IMR-90 (cell line): ENCODE measurements around the gene ADAMTS8. TPM values are rescaled to one million over a fixed set of nuclear protein-coding genes. Genes with fewer than 3 reads are reported as not detected.

Source experiments
- ATAC-seq: fragments of 200-7000 bp; cut with Tn5 transposase; 2 replicates; pipeline ENCODE4 v1.9.1; 2020; ENCODE audit warnings: low read depth, mild to moderate bottlenecking, moderate library complexity
- BruUV-seq: library from RNA; stranded (reverse); fragments of 400-500 nt; replicated peaks from 2 replicates; lab custom pipeline; 2021; lab: Mats Ljungman, UMichigan
- CTCF ChIA-PET: fragments of 300-600 bp; formaldehyde crosslinking; extraction: SDS; loops from one replicate; lab custom pipeline; 2021; ENCODE audit warnings: antibody characterized with exemption; lab: Yijun Ruan, JAX
- POLR2A ChIA-PET: fragments of 300-600 bp; sonication (Branson Sonifier 250); formaldehyde crosslinking; loops from one replicate; lab custom pipeline; 2022; ENCODE audit warnings: antibody characterized with exemption; ENCODE audit not compliant: unreplicated experiment; lab: Charles Lee
- DNase-seq: peaks from one replicate; pipeline ENCODE4 v3.0.0; 2013
- H2AFZ ChIP-seq: replicated peaks from 2 replicates; pipeline ENCODE3; 2013; ENCODE audit warnings: low read length, mild to moderate bottlenecking; ENCODE audit not compliant: poor library complexity
- H2AK5ac ChIP-seq: 2 replicates; pipeline ENCODE4 v1.6.1; 2013; ENCODE audit warnings: low read depth, low read length, inconsistent platforms
- H2AK9ac ChIP-seq: replicated peaks from 2 replicates; pipeline ENCODE3; 2013; ENCODE audit warnings: mild to moderate bottlenecking, low read depth, low read length, moderate library complexity; ENCODE audit not compliant: poor library complexity
- H2BK120ac ChIP-seq: 2 replicates; pipeline ENCODE4 v1.6.1; 2013; ENCODE audit warnings: low read depth, low read length, inconsistent platforms
- H2BK15ac ChIP-seq: 3 replicates; pipeline ENCODE4 v1.6.1; 2013; ENCODE audit warnings: low read depth, low read length, inconsistent platforms
- H2BK20ac ChIP-seq: 2 replicates; pipeline ENCODE4 v1.6.1; 2013; ENCODE audit warnings: low read depth, mild to moderate bottlenecking, inconsistent platforms, low read length, moderate library complexity
- H2BK5ac ChIP-seq: 2 replicates; pipeline ENCODE4 v1.6.1; 2013; ENCODE audit warnings: mild to moderate bottlenecking, low read depth, low read length, inconsistent platforms; ENCODE audit not compliant: poor library complexity, severe bottlenecking
- H3K14ac ChIP-seq: replicated peaks from 2 replicates; pipeline ENCODE4 v1.6.1; 2013; ENCODE audit warnings: low read depth, low read length, inconsistent platforms
- H3K18ac ChIP-seq: 2 replicates; pipeline ENCODE4 v1.6.1; 2013; ENCODE audit warnings: low read depth, low read length, control low read depth
- H3K23ac ChIP-seq: 2 replicates; pipeline ENCODE4 v1.6.1; 2013; ENCODE audit warnings: low read depth, low read length, inconsistent platforms
- H3K27ac ChIP-seq: 2 replicates; pipeline ENCODE4 v1.5.1; 2013; ENCODE audit warnings: mild to moderate bottlenecking, control low read depth, low read length; ENCODE audit not compliant: insufficient read depth
- H3K27me3 ChIP-seq: 2 replicates; pipeline ENCODE4 v1.6.1; 2013; ENCODE audit warnings: low read length; ENCODE audit not compliant: control insufficient read depth, insufficient read depth
- H3K36me3 ChIP-seq: 2 replicates; pipeline ENCODE4 v1.6.1; 2013; ENCODE audit warnings: low read length, mixed read lengths; ENCODE audit not compliant: control insufficient read depth, insufficient read depth
- H3K4ac ChIP-seq: 2 replicates; pipeline ENCODE4 v1.6.1; 2013; ENCODE audit warnings: low read depth, low read length, inconsistent platforms
- H3K4me1 ChIP-seq: 2 replicates; pipeline ENCODE4 v1.6.1; 2013; ENCODE audit warnings: low read length, mixed read lengths; ENCODE audit not compliant: control insufficient read depth, insufficient read depth
- H3K4me2 ChIP-seq: 2 replicates; pipeline ENCODE4 v1.6.1; 2013; ENCODE audit warnings: low read depth, mild to moderate bottlenecking, control low read depth, low read length, moderate library complexity
- H3K4me3 ChIP-seq: 2 replicates; pipeline ENCODE4 v1.5.1; 2013; ENCODE audit warnings: low read depth, mild to moderate bottlenecking, control low read depth, low read length, moderate library complexity; ENCODE audit not compliant: insufficient read depth
- H3K56ac ChIP-seq: 2 replicates; pipeline ENCODE4 v1.6.1; 2013; ENCODE audit warnings: low read length, inconsistent platforms; ENCODE audit not compliant: insufficient read depth; ENCODE audit errors: extremely low read depth
- H3K79me1 ChIP-seq, 2 experiments: 2 replicates each; pipeline ENCODE4 v1.6.1; 2013; ENCODE audit warnings: low read length in 2 of 2, inconsistent platforms in 1 of 2, low read depth in 1 of 2
- H3K9ac ChIP-seq: 2 replicates; pipeline ENCODE4 v1.6.1; 2013; ENCODE audit warnings: low read depth, low read length, control low read depth
- H3K9me1 ChIP-seq: 2 replicates; pipeline ENCODE4 v1.6.1; 2013; ENCODE audit warnings: low read length, inconsistent platforms; ENCODE audit not compliant: insufficient read depth
- H3K9me3 ChIP-seq: 2 replicates; pipeline ENCODE4 v1.6.1; 2013; ENCODE audit warnings: low read length; ENCODE audit not compliant: control insufficient read depth, insufficient read depth
- H4K20me1 ChIP-seq: 2 replicates; pipeline ENCODE4 v1.6.1; 2013; ENCODE audit warnings: low read length, inconsistent platforms; ENCODE audit not compliant: insufficient read depth
- H4K5ac ChIP-seq: 2 replicates; pipeline ENCODE4 v1.6.1; 2013; ENCODE audit warnings: mild to moderate bottlenecking, low read depth, low read length, control low read depth
- H4K8ac ChIP-seq, 2 experiments: 2 replicates each; pipeline ENCODE4 v1.6.1; 2013; ENCODE audit warnings: low read depth in 2 of 2, low read length in 2 of 2, control low read depth in 1 of 2, inconsistent platforms in 1 of 2
- H4K91ac ChIP-seq: 2 replicates; pipeline ENCODE4 v1.6.1; 2013; ENCODE audit warnings: low read depth, low read length, inconsistent platforms; ENCODE audit not compliant: insufficient read depth
- CEBPB ChIP-seq: IDR thresholded peaks from 2 replicates; pipeline ENCODE4 v1.6.1; 2012; ENCODE audit warnings: low read depth, low read length, improper control_type of control experiment
- MAFK ChIP-seq: IDR thresholded peaks from 2 replicates; pipeline ENCODE4 v1.6.1; 2012; ENCODE audit warnings: low read depth, low read length, improper control_type of control experiment
- NFE2L2 ChIP-seq: fragments of 150-350 bp; IDR thresholded peaks from 2 replicates; pipeline ENCODE4 v1.6.1; 2016; ENCODE audit warnings: low read depth, mild to moderate bottlenecking, low read length
- POLR2A ChIP-seq: IDR thresholded peaks from 2 replicates; pipeline ENCODE4 v1.6.1; 2012; ENCODE audit warnings: mild to moderate bottlenecking, low read depth, low read length
- WGBS, 2 experiments: methylation state at CpG; one replicate each; pipeline versions ENCODE4 v1.1.5 to v1.1.7; 2013; ENCODE audit warnings: missing lambda C conversion rate in 2 of 2; ENCODE audit not compliant: insufficient read length in 1 of 2; ENCODE audit errors: extremely low coverage in 2 of 2; 5-methylcytosine and 5-hydroxymethylcytosine counted together
- dilution Hi-C: fragments of 300-500 bp; cut with HindIII; formaldehyde crosslinking; loops from one replicate; pipeline ENCODE4 v1.14.3; 2018; ENCODE audit warnings: low sequenced_read_pairs; ENCODE audit not compliant: unreplicated experiment
- in situ Hi-C: fragments of 300-500 bp; cut with MboI; formaldehyde crosslinking; loops from 3 replicates; pipeline ENCODE4 v1.14.3; 2019; ENCODE audit warnings: low sequenced_read_pairs, inconsistent platforms, mixed read lengths
- intact Hi-C: fragments of 100-400 bp; cut with micrococcal nuclease; formaldehyde crosslinking; loops from 2 replicates; pipeline ENCODE4 v1.10.0; 2022
- polyA plus RNA-seq, 3 experiments: library from polyadenylated mRNA; depleted of rRNA; stranded (reverse); fragments of >200 nt; gene quantifications; 2 replicates each; pipeline ENCODE4 v1.2.3, GENCODE V29; 2012; ENCODE audit warnings: low replicate concordance in 1 of 3
- total RNA-seq: library from RNA; depleted of rRNA; stranded (reverse); fragments of >200 nt; gene quantifications from 2 replicates; pipeline ENCODE4 v1.2.3, GENCODE V29; 2012

The ADAMTS8 gene
- total and polyA plus RNA-seq, 2 of the 4 experiments (the other 2 are of a cell fraction) = under 0.01 to 0.60 TPM

DNA sequence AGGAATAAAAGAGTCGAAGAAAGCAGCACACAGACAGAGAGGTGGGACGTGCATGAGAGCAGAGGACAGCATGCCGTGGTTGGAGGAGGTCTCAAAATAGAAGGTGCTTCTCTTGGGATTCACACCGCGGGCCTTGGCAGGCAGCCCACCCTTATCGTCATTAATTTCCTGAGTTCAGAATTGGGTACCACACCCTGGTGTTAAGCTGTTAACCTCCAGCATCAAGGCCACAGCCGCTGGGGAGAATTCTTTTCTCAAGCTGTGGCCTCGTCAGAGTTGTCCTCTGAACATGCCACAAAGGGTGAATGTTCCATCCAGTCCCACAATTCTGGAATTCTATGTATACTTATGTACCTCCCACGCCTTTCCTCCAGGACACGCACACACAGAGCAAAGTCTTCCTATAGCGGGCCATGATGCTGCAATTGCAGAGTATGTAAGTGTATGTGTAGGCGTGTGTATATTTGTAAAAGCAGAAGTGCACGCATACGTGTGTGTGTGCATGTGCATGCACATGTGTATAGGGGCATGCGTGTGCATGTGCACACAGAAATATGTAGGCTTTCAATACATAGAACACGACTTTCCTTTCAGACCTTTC lies 39.0 kb downstream of the ADAMTS8 start:
- H2AFZ ChIP-seq = no peak overlapping the region
- dilution Hi-C loops = no loop called here
- in situ Hi-C loops = loop anchor here (25.0 kb wide), 1 partner anchor 177 kb away; no protein-coding TSS in a partner anchor
- H3K23ac ChIP-seq = 0 out of 2 replicates have a peak overlapping the region, but pooled peaks have one; percentile 19
- no peaks in the 10 kb centered on the region for H3K36me3 ChIP-seq
- peaks cover 13% of the 10 kb centered on the region for H3K4me1 ChIP-seq
- H3K14ac ChIP-seq = peak overlapping the region; percentile 15
- H3K4ac ChIP-seq = peak overlapping the region; percentile 46
- peaks cover 4% of the 10 kb centered on the region; the same call in 1 of the 2 replicates for H4K20me1 ChIP-seq
- BruUV-seq = no TSS peak
- H3K56ac ChIP-seq = peak overlapping the region; percentile 22; the same call in 1 of the 2 replicates
- H4K8ac ChIP-seq = peak overlapping the region; percentile 19 to 69; a peak in 2 of 4 replicates
- peak overlapping the region; percentile 44 for H4K5ac ChIP-seq
- peak overlapping the region; percentile 53 for H2AK5ac ChIP-seq
- H3K27me3 ChIP-seq = peaks cover 29% of the 10 kb centered on the region
- H3K79me1 ChIP-seq = no peaks in the 10 kb centered on the region
- H3K9me1 ChIP-seq = peaks cover 4% of the 10 kb centered on the region; the same call in 1 of the 2 replicates
- peak overlapping the region; percentile 4 for H3K4me2 ChIP-seq
- no peak overlapping the region for H2AK9ac ChIP-seq
- peak overlapping the region; percentile 68; the same call in 1 of the 2 replicates for H3K27ac ChIP-seq
- WGBS, 2 experiments = 94% methylated on average over 3 of the region's 16 CpGs; no CpG with 5 or more reads in 1 of the 2 experiments
- CTCF ChIA-PET = interaction anchor here (0.9 to 1.9 kb wide), 10 partner anchors 9 to 473 kb away, joined by 3 to 8 read pairs (median 5); no protein-coding TSS in a partner anchor
- POLR2A ChIA-PET = interaction anchor here (0.6 to 0.9 kb wide), 3 partner anchors 14 to 515 kb away, joined by 3 read pairs; no protein-coding TSS in a partner anchor
- TF ChIP-seq CEBPB (no peak), MAFK (no peak), NFE2L2 (no peak), POLR2A (no peak)
- H2BK15ac ChIP-seq = peak overlapping the region; percentile 90; the same call in 2 of the 3 replicates
- H3K18ac ChIP-seq = peak overlapping the region; percentile 76
- H4K91ac ChIP-seq = peak overlapping the region; percentile 65
- no peak overlapping the region for H3K4me3 ChIP-seq
- peak overlapping the region; percentile 19 for H2BK20ac ChIP-seq
- intact Hi-C loops = loop anchor here (10.0 kb wide), 1 partner anchor 75 kb away; the partner anchor contains the start of gene ZBTB44
- peak overlapping the region; percentile 40 for H3K9ac ChIP-seq
- ATAC-seq = no peak; the same call in 1 of the 2 replicates
- H2BK120ac ChIP-seq = peak overlapping the region; percentile 40
- H3K9me3 ChIP-seq = no peaks in the 10 kb centered on the region
- DNase-seq = no peak
- H2BK5ac ChIP-seq = peak overlapping the region; percentile 67
